GM18520 (cell line): ENCODE data around the gene INPP5A.

Experiments
- ATAC-seq: cut with Tn5 transposase; IDR thresholded peaks from one replicate; pipeline ENCODE4 v1.9.1; 2021; ENCODE audit not compliant: unreplicated experiment

Gene INPP5A

DNA sequence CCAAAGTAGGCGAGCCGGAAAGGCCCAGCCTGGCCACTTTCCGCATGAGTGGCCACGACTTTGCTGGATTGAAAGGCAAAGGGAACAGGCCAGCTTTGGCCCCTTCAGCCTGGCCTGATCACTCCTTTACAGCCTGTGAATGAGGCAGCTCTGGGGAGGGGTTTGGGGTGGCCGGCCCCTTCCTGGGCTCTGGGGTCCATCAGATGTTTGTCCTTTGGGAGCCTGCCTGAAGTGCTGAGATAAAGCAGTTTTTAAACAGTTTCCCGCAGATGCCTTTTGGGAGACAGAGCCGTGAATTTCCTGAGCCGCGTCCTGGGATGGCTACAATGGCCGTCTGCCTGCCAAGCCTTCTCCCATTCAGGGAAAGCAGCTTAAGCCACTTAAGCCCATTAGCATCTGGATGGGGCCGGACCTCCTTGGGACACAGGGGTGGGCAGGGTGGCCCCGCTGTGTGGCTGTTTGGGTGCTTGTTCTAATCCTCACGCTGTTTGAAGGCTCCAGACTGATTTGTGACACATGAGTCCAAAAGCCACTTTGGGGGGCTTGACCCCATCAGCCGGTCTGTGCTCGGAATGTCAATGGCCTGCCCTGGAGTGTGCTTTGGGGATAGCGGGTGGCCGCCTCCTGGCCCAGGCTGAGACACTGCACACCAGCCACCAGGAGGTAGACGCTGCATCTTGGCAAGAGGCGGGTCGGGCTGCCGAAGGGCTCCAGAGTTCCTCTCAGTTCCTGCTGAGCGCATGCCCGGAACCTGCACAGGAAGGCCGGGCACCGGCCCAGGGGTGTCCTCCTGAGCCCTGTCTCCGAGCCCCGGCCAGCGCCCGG, 209.4 kb downstream of the INPP5A start:
- no peak for ATAC-seq

DNA sequence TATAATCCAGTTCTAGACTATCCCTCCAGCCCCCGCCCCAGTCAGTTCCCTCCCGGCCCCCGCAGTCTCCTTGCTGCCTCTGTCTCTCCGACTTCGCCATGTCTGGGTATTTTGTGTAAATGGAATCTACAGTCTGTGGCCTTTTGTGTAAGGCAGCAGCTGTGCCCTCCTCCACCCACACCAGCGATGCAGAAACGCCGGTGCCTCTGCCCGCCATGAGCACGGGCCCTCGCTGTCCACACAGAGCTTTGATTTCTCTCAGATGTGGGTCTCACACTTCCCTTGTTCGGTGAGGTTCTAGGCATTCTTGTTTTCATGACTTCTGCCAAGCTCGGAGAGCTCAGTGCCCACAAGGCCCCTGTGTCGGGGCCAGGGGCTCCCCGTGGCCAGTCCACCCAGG, 210.5 kb downstream of the INPP5A start:
- no peak for ATAC-seq

DNA sequence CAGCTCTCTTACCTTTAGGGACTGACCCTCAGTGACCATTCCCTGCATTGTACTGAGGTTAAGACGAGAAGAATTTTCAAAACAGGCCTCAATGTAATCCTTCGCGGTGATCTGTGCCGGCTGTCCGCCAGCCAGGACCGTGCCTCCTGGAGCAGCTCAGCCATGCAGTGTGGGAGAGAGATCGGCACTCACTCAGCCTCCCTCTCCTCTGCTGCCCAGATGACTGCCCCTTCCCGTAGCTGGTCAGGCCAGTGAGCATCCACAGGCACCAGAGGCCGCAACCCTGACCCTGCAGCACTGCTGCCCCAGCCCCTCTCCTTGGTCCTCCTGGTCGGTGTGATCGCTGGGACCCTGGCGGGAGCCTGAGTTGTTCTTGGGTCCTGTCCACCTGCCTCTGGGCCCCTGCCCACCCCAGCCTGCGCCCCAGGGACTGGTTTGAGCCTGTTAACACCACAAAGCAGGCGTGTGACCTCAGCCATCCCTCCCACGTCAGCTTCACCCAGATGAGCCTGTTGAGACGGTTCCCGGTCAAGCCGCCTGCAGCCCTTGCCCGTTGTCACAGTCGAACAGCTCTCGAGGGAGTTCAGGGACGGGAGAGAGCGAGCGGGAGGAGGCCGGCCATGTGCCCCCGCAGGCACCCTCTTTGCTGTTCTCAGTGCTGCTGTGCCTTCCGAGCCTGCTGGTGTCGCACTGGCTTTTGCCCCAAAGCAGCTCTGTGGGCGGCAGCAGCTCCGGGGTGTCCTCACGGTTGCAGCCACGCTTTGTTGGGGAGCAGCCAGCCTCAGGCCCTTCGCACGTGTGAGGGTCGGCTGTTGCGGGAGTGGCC, 211.2 kb downstream of the INPP5A start:
- ATAC-seq, result no peak

DNA sequence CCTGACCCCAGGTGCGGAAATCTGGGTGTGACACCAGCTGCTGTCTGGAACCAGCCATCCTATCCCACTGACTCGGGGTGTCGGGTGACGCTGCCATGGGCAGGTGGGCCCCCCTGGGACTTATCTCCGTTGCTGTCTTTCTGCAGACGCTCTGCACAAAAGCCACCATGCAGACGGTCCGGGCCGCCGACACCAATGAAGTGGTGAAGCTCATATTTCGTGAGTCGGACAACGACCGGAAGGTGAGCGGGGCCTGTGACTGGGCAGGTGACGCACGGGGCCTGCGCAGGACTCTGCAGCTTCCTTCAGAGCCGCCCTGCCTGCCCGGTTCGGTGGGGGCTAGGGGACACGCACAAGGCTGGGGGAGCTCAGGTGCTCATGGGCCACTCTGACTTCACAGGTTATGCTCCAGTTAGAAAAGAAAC, 211.8 kb downstream of the INPP5A start:
- no peak for ATAC-seq

DNA sequence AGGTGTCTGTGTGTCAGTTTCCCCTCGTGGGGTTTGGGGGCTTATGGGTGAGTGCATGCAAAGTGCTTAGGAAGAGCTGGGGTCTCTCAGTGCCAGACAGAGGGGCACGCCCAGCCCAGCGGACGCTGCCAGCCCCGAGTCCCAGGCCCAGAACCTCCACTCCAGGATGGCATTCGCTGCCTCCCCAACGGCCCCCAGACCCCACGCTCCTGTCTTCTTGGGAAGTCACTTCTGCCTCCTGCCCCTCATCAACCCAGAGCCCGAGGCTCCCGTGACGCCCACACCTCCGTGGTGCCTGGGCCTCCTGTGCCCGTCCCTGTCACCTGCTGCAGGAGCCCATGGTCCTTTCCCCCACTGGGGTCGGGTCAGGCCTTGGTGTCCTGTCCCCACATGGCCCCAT, 213.3 kb downstream of the INPP5A start:
- no peak for ATAC-seq

DNA sequence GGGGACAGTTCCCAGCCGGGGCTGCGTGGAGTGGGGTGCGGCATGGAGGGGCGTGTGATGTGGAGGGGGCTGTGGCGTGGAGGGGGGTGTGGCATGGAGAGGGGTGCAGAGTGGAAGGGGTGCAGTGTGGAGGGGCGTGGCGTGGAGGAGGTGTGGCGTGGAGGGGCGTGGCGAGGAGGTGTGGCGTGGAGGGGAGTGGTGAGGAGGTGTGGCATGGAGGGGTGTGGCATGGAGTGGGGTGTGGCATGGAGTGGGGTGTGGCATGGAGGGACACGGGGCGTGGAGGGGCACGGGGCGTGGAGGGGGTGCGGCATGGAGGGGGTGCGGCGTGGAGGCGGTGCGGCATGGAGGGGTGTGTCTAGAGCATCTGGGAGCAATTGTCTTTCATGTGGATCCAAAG, 214.8 kb downstream of the INPP5A start:
- ATAC-seq, result no peak

DNA sequence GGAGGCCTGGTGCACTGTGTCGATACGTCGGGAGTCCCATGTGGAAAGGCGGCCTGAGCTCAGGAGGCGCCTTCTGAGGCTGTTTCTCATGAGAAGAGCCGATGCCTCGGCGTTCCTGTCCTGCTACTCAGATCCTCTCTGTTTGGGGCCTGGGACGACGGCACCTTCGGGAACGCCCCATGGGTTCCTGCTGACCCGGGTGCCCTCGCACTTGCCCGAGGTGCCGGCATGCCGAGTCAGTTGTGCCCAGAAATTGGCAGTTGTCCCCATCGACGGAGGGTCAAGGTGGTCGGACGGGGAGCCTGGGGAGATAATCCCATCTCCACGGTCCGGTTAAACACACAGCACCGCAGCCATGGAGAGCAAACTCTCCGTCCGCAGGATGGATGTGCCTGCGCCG, 215.4 kb downstream of the INPP5A start:
- ATAC-seq, result no peak

DNA sequence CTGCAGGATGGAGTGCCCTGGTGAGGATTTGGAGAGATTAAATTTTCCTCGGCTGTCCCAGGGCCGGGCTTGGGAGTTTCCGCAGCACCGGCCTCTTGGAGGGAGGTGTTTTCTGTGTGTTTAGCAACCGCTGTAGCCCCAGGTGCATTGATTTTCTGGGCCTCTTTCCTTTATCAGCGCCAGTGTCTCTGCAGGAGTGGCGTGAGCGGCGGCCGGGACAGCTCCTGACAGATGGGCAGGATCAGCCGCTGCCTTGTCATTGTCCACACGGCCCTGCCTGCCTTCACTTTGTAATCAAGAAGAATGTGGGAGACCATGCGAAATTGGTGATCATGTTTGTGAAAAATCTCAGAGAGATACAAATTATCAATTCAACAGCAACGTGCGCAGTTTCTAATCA, 216.0 kb downstream of the INPP5A start:
- ATAC-seq, result no peak

DNA sequence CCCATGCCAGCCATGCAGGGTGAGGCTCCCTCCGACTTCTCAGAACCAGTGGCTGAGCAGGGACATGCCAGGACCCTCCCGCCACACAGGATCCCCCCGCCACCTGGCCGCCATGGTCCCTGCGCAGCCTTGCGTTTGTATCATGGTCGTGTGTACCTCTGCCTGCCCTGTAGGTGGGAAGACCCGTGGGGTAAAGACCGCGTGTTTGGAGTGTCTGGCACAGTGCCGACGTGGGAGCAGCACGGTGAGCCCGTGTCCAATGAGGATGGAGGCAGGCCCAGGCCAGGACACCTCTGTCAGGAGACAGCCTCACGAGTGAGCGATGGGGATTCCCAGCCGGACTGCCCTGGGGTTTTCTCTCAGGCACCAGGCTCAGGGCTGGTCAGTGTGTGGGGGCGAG, 216.5 kb downstream of the INPP5A start:
- no peak for ATAC-seq

DNA sequence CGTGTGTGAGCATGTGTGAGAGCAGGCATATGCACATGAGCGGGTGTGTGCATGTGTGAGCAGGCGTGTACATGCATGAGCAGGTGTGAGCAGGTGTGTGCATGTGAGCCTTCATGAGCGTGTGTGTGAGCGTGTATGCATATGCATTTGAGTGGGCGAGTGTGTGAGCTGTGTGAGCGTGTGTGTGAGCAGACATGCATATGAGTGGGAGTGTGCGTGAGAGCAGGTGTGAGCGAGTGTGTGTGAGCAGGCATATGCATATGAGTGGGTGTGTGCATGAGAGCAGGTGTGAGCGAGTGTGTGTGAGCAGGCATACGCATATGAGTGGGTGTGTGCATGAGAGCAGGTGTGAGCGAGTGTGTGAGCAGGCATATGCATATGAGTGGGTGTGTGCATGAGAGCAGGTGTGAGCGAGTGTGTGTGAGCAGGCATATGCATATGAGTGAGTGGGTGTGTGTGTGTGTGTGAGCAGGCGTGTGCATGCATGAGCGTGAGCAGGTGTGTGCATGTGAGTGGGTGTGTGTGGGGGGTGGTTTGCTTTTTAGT, 217.7 kb downstream of the INPP5A start:
- ATAC-seq, result no peak

DNA sequence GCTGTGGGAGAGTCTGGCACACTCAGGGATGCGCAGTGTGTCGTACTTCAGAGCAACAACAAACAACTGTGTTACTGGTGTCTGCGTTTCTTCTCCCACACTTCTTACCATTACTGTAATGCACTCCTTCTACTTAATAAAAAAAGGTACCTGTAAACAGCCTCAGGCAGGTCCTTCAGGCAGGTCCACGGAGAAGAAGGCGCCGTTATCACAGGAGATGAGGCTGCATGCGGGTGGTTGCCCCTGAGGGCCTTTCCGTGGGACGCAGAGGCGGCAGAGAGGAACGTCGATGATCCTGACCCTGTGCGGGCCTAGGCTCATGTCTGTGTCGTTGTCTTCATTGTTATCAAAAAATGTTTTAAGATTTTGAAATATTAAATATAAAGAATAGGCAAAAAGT, 219.0 kb downstream of the INPP5A start:
- ATAC-seq, result no peak

DNA sequence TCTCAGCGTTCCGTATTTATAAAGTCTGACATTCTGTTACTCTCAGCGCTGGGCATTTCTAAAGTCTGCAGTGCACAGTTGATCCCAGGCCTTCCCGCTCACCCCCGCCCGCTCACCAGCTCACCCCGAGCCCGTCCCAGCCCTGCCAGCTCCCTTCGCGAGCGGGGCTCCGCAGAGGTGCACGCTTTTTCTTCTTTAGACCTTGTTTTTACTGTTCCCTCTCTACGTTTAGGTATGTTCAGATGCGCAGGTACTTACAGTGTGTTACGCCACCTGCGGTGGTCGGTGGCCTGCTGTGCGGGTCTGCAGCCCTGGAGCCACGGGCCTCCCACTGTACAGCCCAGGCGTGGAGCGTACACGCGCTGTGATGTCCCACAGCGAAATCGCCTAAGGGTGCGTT, 219.6 kb downstream of the INPP5A start:
- ATAC-seq, result no peak

DNA sequence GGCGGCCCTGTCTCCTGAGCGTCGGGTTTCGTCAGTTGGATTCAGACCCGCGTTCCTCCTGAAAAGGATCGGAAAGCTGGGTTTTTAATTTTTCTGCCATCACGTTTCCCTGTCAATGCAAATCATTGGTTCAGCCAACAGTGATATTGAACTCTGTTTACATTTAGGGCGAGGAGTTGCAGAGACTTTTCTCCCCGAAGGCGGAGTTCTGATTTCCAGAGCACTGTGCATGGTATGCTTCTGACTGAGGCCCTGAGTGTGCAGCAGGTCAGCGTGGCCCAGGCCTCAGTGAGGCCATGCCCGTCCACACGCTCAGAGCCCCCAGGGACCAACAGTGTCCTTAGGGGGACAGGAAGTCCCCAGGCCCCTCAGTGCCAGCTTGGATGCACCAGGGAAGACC, 221.3 kb downstream of the INPP5A start:
- no peak for ATAC-seq

DNA sequence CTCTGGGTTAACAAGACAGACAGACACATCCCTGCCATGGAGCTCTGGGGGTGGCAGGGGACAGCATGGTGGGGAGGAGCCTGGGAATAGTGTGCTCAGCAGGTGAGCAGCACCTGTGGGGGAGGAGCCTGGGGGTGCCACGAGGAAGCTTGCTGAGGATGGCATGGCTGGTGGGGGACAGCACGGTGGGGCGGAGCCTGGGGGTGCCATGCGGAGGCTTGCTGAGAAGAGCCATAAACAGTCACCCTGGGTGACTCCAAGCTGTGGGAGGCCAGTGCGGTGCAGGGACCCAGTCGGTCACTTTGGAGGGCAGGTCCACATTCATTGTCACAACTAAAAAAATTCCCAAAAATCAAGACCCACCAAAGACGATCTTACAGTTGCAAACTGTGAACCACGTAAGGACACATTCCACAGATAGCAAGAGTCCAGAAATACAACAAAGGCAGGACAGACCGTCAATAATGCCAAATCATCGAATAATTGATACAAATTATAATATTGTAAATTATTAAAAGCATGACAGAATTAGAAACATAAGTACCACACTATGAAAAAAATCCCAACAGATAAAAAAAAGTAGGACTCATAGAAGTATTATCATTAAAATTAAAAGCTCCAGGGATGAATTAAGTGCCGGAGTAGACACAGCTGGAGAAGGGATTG, 223.9 kb downstream of the INPP5A start:
- ATAC-seq, result no peak

DNA sequence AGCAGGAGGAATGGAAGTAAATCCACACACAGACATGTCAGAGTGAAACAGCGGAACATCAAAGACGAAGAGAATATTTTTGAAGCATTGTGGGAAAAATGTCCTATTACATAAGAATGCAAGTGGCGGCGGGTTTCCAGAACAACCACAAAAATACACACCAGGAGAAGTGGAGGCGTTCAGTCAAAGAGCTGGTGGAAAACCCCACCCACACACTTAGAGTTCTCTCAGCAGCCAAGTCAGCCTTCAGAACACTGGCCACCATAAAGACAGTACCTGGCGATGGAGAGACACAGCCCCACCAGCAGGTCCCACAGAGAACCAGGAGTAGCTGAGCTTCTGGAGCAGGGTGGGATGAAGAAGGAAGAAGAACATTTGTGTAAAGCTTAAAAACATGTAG, 224.7 kb downstream of the INPP5A start:
- ATAC-seq, result no peak

DNA sequence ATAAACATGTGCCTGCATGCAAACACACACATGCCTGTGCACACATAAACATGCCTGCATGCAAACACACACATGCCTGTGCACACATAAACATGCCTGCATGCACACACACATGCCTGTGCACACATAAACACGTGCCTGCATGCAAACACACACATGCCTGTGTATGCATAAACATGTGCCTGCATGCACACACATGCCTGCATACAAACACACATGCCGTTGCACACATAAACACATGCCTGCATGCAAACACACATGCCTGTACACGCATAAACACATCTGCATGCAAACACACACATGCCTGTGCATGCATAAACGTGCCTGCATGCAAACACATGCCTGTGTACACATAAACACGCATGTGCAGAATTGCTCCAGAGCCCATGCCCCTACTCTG, 226.0 kb downstream of the INPP5A start:
- ATAC-seq, result no peak

DNA sequence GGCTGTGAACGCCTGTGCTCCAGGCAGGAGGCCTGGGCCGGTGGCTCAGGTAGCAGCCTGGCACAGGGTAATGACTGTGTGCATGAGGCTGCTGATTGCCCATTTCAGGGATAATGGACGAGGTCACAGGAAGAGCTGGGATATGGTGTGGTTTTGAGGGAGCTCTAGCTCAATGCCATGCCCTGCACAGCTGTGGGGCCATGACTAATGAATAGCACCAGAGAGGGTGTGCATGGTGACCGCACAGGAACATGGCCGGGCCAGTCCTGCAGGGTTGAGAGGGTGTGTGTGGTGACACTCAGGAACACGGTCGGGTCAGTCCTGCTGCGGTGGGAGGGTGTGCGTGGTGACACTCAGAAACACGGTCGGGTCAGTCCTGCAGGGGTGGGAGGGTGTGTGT, 226.5 kb downstream of the INPP5A start:
- no peak for ATAC-seq

DNA sequence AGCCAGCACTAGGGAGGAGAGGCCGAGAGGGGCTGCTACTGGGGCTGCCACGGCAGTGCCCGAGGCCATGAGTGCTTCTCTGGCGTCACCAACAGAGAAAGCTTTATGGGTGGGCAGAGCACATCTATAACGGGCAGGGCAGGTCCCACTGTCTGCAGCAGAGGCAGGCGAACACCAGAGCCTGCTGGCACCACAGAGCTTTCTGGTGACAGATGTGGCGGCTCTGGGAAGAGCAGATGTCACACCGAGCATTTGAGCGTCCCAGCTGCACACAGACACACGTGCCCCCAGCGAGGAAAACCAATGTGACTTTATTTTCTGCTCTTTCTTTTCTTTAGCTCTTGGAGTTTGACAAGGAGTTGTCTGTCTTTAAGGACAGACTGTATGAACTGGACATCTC, 227.8 kb downstream of the INPP5A start:
- no peak for ATAC-seq

DNA sequence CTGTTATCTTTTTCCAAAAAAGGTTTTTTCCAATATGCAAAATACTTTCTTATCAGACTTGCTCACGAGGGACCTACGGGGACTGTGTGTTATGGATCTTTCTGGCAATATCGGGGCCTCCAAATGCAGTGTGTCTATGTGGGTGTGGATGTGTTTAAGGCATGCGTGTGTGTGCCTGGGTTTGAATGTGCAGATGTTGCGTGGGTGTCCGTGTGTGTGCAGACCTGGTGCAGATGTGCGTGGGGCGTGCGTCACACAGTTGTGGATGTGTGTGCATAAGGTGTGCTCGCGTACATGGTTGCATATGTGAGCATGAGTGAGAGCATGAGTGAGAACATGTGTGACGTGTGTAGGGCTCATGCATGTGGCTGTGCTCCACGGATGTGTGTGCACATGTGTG, 228.7 kb downstream of the INPP5A start:
- no peak for ATAC-seq

DNA sequence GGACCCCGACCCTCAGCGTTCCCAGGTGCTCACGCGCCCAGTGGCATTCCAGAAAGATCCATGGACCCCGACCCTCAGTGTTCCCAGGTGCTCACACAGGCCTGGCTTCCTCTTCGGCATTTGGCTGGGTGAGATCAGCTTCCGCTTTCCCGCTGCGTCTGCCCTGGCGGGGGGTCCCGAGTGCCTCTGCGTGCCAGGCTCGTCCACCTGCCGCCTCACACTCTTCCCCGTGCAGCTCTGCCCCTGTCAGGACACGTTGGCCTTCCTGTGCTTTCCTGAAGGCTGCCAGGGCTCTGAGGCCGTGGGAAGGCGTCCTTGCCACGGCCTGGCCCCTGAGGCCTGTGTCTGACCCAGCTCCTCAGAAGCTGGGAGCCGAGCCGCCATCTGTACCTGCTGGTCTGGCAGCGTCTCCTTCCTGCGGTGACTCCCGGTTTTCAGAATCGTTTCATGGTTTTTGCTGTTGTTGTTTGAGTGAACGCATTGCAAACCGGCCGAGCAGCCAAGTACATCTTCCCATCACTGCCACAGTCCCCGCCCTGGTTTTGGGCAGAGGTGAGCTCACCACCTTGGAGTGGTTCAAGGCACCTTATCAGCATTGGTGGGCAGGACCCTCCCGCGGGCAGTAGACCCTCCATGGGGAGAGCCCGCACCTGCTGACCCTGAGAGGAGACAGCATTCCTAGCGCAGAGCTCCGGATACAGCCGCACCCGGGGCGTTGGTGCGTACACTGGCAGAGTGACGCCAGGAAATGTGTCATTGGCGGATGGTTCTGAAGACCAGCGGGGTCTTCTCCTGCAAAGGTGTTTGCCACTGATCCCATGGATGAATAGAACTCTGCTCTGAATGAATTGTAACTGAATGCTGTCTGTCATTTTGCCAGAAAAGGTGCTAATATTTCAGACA, 231.0 kb downstream of the INPP5A start:
- no peak for ATAC-seq
